ENCODE results near the gene MGAT5. TPM values are rescaled to one million over a fixed set of nuclear protein-coding genes. Genes with fewer than 3 reads are reported as not detected.

Gene MGAT5
- total RNA-seq, 4 donors from 2014 or later, result 34.1 to 47.5 (median 42.6) TPM

DNA sequence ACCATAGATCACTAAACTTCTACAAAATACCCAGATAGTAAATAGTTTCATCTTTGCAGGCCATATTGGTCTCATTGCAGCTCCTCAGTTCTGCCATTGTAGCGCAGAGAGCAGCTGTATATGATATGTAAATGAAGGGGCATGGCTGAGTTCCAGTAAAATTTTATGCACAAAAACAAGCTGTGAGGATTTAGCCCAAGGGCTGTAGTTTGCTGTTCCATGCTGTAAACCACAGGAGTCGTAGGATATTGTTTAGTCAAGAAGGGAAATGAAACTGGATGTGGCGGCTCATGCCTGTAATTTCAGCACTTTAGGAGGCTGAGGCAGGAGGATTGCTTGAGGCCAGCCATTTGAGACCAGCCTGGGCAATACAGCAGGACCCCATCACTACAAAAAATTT is 83.0 kb downstream of the MGAT5 start:
- H3K27ac ChIP-seq, result peak overlapping the region in 2 of 4 donors; percentile 2 to 20
- WGBS, 2 donors, result 92% methylated on average over 3 of the region's 3 CpGs
- no peak overlapping the region for H3K4me3 ChIP-seq
- no peak for DNase-seq (ENCODE audit: low spot score in 2 of 2)
- H3K9me3 ChIP-seq, result no peaks in the 10 kb centered on the region
- TF ChIP-seq, protein P1, sequence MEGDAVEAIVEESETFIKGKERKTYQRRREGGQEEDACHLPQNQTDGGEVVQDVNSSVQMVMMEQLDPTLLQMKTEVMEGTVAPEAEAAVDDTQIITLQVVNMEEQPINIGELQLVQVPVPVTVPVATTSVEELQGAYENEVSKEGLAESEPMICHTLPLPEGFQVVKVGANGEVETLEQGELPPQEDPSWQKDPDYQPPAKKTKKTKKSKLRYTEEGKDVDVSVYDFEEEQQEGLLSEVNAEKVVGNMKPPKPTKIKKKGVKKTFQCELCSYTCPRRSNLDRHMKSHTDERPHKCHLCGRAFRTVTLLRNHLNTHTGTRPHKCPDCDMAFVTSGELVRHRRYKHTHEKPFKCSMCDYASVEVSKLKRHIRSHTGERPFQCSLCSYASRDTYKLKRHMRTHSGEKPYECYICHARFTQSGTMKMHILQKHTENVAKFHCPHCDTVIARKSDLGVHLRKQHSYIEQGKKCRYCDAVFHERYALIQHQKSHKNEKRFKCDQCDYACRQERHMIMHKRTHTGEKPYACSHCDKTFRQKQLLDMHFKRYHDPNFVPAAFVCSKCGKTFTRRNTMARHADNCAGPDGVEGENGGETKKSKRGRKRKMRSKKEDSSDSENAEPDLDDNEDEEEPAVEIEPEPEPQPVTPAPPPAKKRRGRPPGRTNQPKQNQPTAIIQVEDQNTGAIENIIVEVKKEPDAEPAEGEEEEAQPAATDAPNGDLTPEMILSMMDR (IDR thresholded peaks at IDR 0.05), result no peak
- TF ChIP-seq EP300 (IDR thresholded peaks at IDR 0.05) (no peak), POLR2A (IDR thresholded peaks at IDR 0.05) (no peak)
- peaks cover 0 to 21% (median 5%) of the 10 kb centered on the region in 4 donors for H3K4me1 ChIP-seq
- no peaks in the 10 kb centered on the region for H3K27me3 ChIP-seq
- H3K36me3 ChIP-seq, result peaks cover 0 to 5% (median 2%) of the 10 kb centered on the region in 3 donors

DNA sequence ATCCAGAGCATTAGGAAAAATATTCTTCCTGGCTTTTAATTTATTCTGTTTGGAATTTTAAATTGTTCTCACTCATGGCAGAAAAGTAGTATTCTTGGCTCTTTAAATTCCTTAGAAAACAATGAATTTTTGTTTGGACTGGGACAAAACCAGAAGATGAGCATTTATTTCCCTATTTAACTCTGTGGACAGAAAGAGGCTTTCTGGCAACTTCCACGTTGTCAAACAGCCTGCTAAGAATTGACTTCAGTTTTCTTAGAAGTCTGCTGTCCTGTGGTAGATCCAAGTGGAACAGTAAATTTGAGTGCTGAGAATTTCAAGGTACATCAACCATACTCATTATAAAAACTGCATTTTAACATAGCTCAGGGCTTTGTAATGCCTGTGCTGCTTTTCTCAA is 83.8 kb downstream of the MGAT5 start:
- Histone ChIP-seq H3K9me3 (no peaks in the 10 kb centered on the region), H3K36me3 (peaks cover 0 to 7% (median 7%) of the 10 kb centered on the region in 3 donors), H3K4me3 (no peak overlapping the region), H3K4me1 (peaks cover 0 to 21% (median 5%) of the 10 kb centered on the region in 4 donors), H3K27ac (peak overlapping the region in 2 of 4 donors; percentile 2 to 62), H3K27me3 (no peaks in the 10 kb centered on the region)
- no peak for DNase-seq (ENCODE audit: low spot score in 2 of 2)
- WGBS, 2 donors, result 14 to 18% methylated on average over 1 of the region's 1 CpG
- TF ChIP-seq, protein P1 (IDR thresholded peaks at IDR 0.05), result no peak
- TF ChIP-seq POLR2A (IDR thresholded peaks at IDR 0.05), result no peak
- no peak for TF ChIP-seq EP300 (IDR thresholded peaks at IDR 0.05)

DNA sequence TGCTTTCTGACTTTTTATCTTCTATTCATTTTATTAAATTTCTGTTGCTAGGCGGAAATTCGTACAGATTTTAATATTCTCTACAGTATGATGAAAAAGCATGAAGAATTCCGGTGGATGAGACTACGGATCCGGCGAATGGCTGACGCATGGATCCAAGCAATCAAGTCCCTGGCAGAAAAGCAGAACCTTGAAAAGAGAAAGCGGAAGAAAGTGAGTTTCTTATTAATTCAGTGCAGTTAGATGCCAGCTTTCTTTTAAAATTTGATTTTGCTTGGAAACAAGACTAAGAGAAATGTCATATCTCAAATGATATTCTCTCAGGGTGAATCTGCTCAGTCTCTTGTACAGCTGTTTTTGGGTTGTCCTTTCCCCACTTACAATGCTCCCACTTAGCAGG is 84.3 kb downstream of the MGAT5 start:
- H3K4me1 ChIP-seq, result peaks cover 0 to 21% (median 5%) of the 10 kb centered on the region in 4 donors
- H3K27me3 ChIP-seq, result no peaks in the 10 kb centered on the region
- TF ChIP-seq EP300 (IDR thresholded peaks at IDR 0.05), result no peak
- TF ChIP-seq POLR2A (IDR thresholded peaks at IDR 0.05), result no peak
- TF ChIP-seq, protein P1 (IDR thresholded peaks at IDR 0.05), result no peak
- DNase-seq (ENCODE audit: low spot score in 2 of 2), result no peak
- no peak overlapping the region for H3K4me3 ChIP-seq
- 70 to 78% methylated on average over 8 of the region's 8 CpGs for WGBS, 2 donors
- H3K9me3 ChIP-seq, result no peaks in the 10 kb centered on the region
- peaks cover 0 to 11% (median 7%) of the 10 kb centered on the region in 3 donors for H3K36me3 ChIP-seq
- peak overlapping the region in 1 of 4 donors; percentile 62 for H3K27ac ChIP-seq

DNA sequence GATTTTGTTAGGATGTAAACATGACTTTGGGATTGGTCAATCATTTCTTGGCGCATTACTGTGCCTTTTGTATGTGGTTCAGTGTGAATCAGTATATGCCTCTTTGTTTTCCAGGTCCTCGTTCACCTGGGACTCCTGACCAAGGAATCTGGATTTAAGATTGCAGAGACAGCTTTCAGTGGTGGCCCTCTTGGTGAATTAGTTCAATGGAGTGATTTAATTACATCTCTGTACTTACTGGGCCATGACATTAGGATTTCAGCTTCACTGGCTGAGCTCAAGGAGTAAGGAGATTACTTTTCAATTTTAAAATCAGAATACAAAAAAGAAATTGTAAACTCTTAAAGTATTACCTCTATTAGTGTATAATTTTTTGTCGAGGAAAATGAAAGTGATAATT is 87.6 kb downstream of the MGAT5 start:
- 78 to 84% methylated on average over 3 of the region's 3 CpGs for WGBS, 2 donors
- H3K27ac ChIP-seq, result no peak overlapping the region
- no peak for DNase-seq (ENCODE audit: low spot score in 2 of 2)

DNA sequence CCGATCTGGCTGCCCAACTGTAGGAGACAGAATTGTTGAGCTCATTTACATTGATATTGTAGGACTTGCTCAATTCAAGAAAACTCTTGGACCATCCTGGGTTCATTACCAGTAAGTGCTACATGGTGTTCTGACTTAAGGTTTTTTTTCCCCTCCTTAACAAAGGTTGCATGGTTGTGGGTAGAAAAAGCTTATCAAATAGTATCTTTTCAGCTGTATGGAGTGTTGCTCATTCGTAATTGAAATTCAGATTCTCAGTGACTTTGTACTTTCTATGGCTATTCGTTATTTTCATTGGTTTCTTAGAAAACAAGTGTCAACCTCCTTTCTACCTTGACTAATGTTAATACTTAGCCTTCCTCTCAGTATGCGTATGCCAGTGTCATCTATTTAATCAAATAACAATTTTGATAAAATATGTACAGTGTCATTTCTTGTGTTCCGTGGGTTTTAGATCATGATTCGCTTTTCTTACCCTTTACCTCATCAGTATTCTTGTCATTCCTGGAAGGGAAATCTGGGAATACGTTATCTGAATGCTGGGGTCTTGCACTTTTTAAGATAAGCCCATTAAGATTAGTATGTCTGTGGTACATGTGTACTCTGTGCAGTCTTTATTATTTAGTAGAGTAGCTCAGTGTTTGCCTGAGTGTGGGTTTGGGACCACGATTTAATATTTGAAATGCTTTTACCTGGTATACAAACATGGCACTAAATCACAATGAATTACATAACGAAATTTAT is 91.3 kb downstream of the MGAT5 start:
- TF ChIP-seq, protein P1 (IDR thresholded peaks at IDR 0.05), result no peak
- peaks cover 0 to 19% (median 6%) of the 10 kb centered on the region in 4 donors for H3K4me1 ChIP-seq
- 96 to 98% methylated on average over 9 of the region's 9 CpGs for WGBS, 2 donors
- no peak for DNase-seq (ENCODE audit: low spot score in 2 of 2)
- H3K9me3 ChIP-seq, result no peaks in the 10 kb centered on the region
- no peak overlapping the region for H3K4me3 ChIP-seq
- no peaks in the 10 kb centered on the region for H3K27me3 ChIP-seq
- H3K27ac ChIP-seq, result no peak overlapping the region
- H3K36me3 ChIP-seq, result peaks cover 0 to 18% (median 7%) of the 10 kb centered on the region in 3 donors

More for the DNA sequence above, 87.6 kb downstream of the MGAT5 start:
- Histone ChIP-seq H3K36me3 (peaks cover 0 to 18% (median 7%) of the 10 kb centered on the region in 3 donors), H3K4me1 (peaks cover 0 to 10% (median 2%) of the 10 kb centered on the region in 4 donors), H3K27me3 (no peaks in the 10 kb centered on the region), H3K4me3 (no peak overlapping the region), H3K9me3 (no peaks in the 10 kb centered on the region)
- TF ChIP-seq, protein P1 (IDR thresholded peaks at IDR 0.05), result no peak
- no peak for TF ChIP-seq EP300 (IDR thresholded peaks at IDR 0.05)
- no peak for TF ChIP-seq POLR2A (IDR thresholded peaks at IDR 0.05)
